Nephron (organoid): Measurements from ENCODE around the gene FAM120B.

Experiments used
- H3K27ac Mint-ChIP-seq, 3 experiments: 2 replicates each; pipeline ENCODE4 v1.8.0; 2020; ENCODE audit warnings: mixed read lengths in 3 of 3, mild to moderate bottlenecking in 2 of 3, moderate library complexity in 1 of 3
- H3K27me3 Mint-ChIP-seq: 2 replicates; pipeline ENCODE4 v1.8.0; 2021; ENCODE audit warnings: low read depth, mild to moderate bottlenecking, moderate library complexity, mixed read lengths
- H3K36me3 Mint-ChIP-seq: 2 replicates; pipeline ENCODE4 v1.8.0; 2020; ENCODE audit warnings: low read depth, mixed read lengths
- H3K4me1 Mint-ChIP-seq: 2 replicates; pipeline ENCODE4 v1.8.0; 2020; ENCODE audit warnings: mixed read lengths
- H3K4me3 Mint-ChIP-seq, 3 experiments: 2 replicates each; pipeline ENCODE4 v1.8.0; 2020; ENCODE audit warnings: mild to moderate bottlenecking in 3 of 3, mixed read lengths in 3 of 3, moderate library complexity in 2 of 3
- H3K9me3 Mint-ChIP-seq: 2 replicates; pipeline ENCODE4 v1.8.0; 2020; ENCODE audit warnings: mixed read lengths
- TF ChIP-seq, protein P1 (sequence below), 3 experiments: fragments of 200-600 bp; sonication (generic); IDR thresholded peaks; one replicate each; pipeline ENCODE4 v1.5.0; 2021; ENCODE audit warnings: antibody characterized with exemption in 3 of 3; ENCODE audit not compliant: unreplicated experiment in 3 of 3

The FAM120B gene

DNA sequence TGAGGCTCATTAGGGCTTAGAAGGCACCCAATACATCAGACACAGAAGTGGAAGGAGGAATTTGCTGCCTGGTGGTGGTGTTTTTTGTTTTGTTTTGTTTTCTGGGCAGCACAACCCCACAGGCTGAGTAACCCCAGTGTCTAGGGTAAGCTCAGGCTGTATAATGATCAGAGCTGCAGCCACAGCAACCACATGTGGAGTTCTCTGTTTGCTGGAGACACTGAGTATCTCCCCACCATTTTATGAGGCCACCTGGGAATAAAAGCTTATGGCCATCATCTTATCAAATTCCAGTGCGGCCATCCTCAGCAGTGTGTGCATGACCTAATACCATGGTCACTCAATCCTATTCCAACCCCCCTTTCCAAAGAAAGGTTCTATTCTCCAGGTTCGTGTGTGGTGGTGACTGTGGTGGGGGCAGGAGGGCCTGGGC, 12.2 kb upstream of the FAM120B start:
- Mint-ChIP-seq H3K36me3 (no peaks in the 10 kb centered on the region), H3K27ac (no peak overlapping the region), H3K4me3 (peak overlapping the region; percentile 26 to 93 (median 76)), H3K4me1 (peaks cover 47% of the 10 kb centered on the region), H3K9me3 (no peaks in the 10 kb centered on the region), H3K27me3 (peaks cover 83% of the 10 kb centered on the region)
- TF ChIP-seq, protein P1, sequence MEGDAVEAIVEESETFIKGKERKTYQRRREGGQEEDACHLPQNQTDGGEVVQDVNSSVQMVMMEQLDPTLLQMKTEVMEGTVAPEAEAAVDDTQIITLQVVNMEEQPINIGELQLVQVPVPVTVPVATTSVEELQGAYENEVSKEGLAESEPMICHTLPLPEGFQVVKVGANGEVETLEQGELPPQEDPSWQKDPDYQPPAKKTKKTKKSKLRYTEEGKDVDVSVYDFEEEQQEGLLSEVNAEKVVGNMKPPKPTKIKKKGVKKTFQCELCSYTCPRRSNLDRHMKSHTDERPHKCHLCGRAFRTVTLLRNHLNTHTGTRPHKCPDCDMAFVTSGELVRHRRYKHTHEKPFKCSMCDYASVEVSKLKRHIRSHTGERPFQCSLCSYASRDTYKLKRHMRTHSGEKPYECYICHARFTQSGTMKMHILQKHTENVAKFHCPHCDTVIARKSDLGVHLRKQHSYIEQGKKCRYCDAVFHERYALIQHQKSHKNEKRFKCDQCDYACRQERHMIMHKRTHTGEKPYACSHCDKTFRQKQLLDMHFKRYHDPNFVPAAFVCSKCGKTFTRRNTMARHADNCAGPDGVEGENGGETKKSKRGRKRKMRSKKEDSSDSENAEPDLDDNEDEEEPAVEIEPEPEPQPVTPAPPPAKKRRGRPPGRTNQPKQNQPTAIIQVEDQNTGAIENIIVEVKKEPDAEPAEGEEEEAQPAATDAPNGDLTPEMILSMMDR (IDR thresholded peaks at IDR 0.05; ENCODE audit: unreplicated experiment in 3 of 3) = no peak

DNA sequence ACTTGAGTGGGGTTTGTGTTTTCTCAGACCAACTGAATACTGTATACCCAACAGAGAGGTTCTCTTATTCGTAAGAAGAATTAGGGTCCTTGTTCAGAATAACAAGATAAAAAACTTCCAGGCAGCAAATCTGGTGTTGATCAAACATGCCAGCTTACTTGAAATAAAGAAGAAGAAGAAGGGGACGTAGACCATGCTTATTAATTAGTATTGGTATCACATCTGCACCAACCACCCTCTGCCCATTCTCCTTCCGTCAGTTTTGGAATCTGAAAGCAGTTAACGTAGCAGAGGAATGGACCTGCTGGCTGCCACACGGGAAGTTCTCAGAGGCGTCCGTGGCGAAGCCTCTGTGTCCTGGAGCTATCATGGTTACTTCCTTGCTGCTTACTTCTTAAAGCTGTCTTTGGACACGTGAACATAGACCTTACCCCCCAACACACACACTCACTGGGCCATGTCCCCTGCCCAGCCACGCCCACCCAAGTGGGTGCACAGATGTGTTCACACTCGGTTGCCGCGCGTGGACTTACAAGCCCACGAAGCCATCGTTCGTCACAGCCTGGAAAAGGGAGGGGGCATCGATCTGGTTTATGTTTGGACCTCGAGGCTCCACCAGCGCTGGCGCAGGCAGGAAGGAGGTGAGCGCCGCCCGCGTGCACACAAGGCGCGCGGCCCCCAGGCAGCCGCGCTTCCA, 11.6 kb upstream of the FAM120B start:
- Mint-ChIP-seq H3K4me1 (peaks cover 47% of the 10 kb centered on the region), H3K4me3 (peak overlapping the region; percentile 72 to 93 (median 76)), H3K27me3 (peaks cover 89% of the 10 kb centered on the region), H3K9me3 (peaks cover 4% of the 10 kb centered on the region), H3K36me3 (no peaks in the 10 kb centered on the region), H3K27ac (no peak overlapping the region)
- TF ChIP-seq, protein P1 (IDR thresholded peaks at IDR 0.05; ENCODE audit: unreplicated experiment in 3 of 3) = no peak

GRCh38 chr6:170295510-170296422, 10.8 kb upstream of the FAM120B start:
- H3K4me3 Mint-ChIP-seq = peak overlapping the region; percentile 72 to 80 (median 80)
- H3K36me3 Mint-ChIP-seq = peaks cover 3% of the 10 kb centered on the region
- peaks cover 47% of the 10 kb centered on the region for H3K4me1 Mint-ChIP-seq
- TF ChIP-seq, protein P1 (IDR thresholded peaks at IDR 0.05; ENCODE audit: unreplicated experiment in 3 of 3) = no peak
- no peak overlapping the region for H3K27ac Mint-ChIP-seq
- peaks cover 7% of the 10 kb centered on the region for H3K9me3 Mint-ChIP-seq
- peaks cover 88% of the 10 kb centered on the region for H3K27me3 Mint-ChIP-seq

DNA sequence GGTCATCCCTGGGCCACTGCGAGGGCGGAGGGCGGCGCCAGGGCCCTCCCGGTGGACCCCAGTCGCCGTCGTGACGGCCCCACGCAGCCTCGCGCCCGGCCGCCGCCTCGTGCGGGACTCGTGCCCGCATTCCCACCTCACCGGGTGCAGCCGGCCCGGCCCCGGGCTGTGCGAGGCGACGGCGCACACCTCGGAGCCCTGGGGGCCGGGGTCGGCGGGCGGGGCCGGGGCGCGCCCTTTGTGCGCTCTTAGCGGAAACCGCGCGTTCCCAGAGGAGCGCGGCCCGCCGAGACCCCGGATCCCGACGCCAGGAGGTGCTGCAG, 10.2 kb upstream of the FAM120B start:
- Mint-ChIP-seq H3K9me3 (peaks cover 8% of the 10 kb centered on the region), H3K4me1 (peaks cover 47% of the 10 kb centered on the region), H3K27me3 (peaks cover 86% of the 10 kb centered on the region), H3K4me3 (no peak overlapping the region), H3K27ac (no peak overlapping the region), H3K36me3 (peaks cover 4% of the 10 kb centered on the region)
- TF ChIP-seq, protein P1 (IDR thresholded peaks at IDR 0.05; ENCODE audit: unreplicated experiment in 3 of 3) = no peak

DNA sequence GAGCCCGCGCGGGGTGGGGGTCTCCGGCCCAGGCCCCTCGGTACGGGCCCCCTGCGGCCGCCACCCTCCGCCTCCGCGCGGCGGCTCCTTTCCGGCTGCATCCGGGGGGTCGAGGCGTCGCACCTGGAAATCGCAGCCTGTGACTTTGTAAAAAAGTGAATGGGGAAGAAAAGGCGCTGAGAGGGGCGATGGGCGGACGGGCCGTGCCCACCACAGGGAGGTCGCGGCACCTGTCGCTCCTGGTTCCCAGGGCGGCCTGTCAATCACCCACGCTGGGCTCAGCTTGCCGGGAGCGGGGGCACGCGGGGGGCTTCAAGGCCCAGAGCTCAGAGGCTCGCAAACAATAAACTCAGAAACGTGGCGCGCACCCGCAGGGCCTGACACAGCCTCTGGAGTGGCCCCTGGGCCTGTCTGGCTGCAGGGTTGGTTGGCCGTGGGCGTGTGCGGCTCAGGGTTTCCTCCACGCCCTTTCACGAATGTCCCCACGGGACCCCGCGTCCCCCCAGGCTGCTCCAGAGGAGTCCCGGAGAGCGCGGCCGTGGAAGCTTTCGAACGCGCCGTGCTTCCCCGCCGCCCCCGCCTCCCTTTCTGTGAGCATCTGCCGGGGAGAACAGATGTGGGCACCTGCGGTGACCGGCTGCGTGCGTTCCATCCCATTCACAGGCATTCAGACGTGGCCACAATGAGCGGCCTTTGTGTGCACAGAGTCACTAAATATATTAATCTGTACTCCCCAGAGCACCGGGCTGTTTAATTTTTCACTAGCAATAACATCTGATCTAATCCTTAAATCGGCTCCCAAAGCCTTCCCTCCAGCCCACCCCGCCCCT, 9.6 kb upstream of the FAM120B start:
- TF ChIP-seq, protein P1 (IDR thresholded peaks at IDR 0.05; ENCODE audit: unreplicated experiment in 3 of 3) = peak in 1 of 3 experiments; percentile 10
- Mint-ChIP-seq H3K9me3 (peaks cover 14% of the 10 kb centered on the region), H3K4me3 (peak overlapping the region; percentile 60 to 72 (median 69)), H3K27me3 (peaks cover 86% of the 10 kb centered on the region), H3K27ac (no peak overlapping the region), H3K4me1 (peaks cover 42% of the 10 kb centered on the region), H3K36me3 (peaks cover 10% of the 10 kb centered on the region)
